Calu3 (cell line): ENCODE results near the gene PDE7B. TPM values are rescaled to one million over a fixed set of nuclear protein-coding genes. Genes with fewer than 3 reads are reported as not detected.

Experiments used
- BruUV-seq: library from RNA; stranded (reverse); fragments of 400-500 nt; replicated peaks from 2 replicates; lab custom pipeline; 2021; lab: Mats Ljungman, UMichigan
- CTCF ChIA-PET: fragments of 300-600 bp; sonication (Branson Sonifier 250); formaldehyde crosslinking; loops from one replicate; lab custom pipeline; 2022; ENCODE audit warnings: antibody characterized with exemption; lab: Charles Lee
- DNase-seq: peaks from one replicate; pipeline ENCODE4 v3.0.0; 2022
- H3K27ac Mint-ChIP-seq: one replicate; pipeline ENCODE4 v1.8.0; 2022; ENCODE audit warnings: mixed read lengths; ENCODE audit not compliant: unreplicated experiment
- H3K27me3 Mint-ChIP-seq: one replicate; pipeline ENCODE4 v1.8.0; 2022; ENCODE audit warnings: mixed read lengths; ENCODE audit not compliant: unreplicated experiment
- H3K36me3 Mint-ChIP-seq: one replicate; pipeline ENCODE4 v1.8.0; 2022; ENCODE audit warnings: mild to moderate bottlenecking, moderate library complexity, mixed read lengths; ENCODE audit not compliant: insufficient read depth, unreplicated experiment
- H3K4me1 Mint-ChIP-seq: one replicate; pipeline ENCODE4 v1.8.0; 2022; ENCODE audit warnings: mild to moderate bottlenecking, low read depth, mixed read lengths; ENCODE audit not compliant: unreplicated experiment
- H3K4me3 Mint-ChIP-seq: one replicate; pipeline ENCODE4 v1.8.0; 2022; ENCODE audit warnings: mild to moderate bottlenecking, low read depth, moderate library complexity, mixed read lengths; ENCODE audit not compliant: unreplicated experiment
- H3K9me3 Mint-ChIP-seq: one replicate; pipeline ENCODE4 v1.8.0; 2022; ENCODE audit warnings: low read depth, mixed read lengths; ENCODE audit not compliant: unreplicated experiment
- intact Hi-C: fragments of 100-400 bp; cut with micrococcal nuclease; formaldehyde crosslinking; loops from one replicate; pipeline ENCODE4 v1.10.0; 2022; ENCODE audit not compliant: unreplicated experiment
- total RNA-seq: library from RNA; stranded (reverse); gene quantifications from 2 replicates; pipeline ENCODE4 v1.2.3, GENCODE V29; 2022
- TF ChIP-seq, protein P1 (sequence below): fragments of 200-600 bp; IDR thresholded peaks from one replicate; pipeline ENCODE4 v1.8.0; 2022; ENCODE audit warnings: antibody characterized with exemption; ENCODE audit not compliant: unreplicated experiment

PDE7B gene
- total RNA-seq, 1 experiment from 2014 or later: 0.09 TPM

DNA sequence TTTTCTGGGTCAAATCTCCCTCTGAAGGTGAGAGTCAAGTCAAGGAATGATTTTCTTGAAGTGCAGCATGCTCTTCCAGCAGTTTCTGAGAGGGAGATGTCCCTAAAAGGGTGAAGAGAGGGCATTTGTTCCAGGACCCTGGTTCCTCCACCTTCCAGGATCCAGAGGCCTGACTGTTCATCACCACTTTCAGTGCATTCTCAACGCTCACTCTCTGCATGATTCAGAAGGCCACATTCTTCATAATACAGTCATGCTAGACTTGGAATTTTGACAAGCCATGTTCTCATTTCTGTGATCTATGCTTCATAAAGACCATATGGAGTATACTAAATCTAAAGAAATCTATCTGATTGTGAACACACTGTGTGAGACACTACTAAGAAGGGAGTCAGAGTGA lies 85.1 kb downstream of the PDE7B start:
- H3K27ac Mint-ChIP-seq: no peak overlapping the region
- BruUV-seq: no TSS peak
- CTCF ChIA-PET: no interaction called here
- intact Hi-C loops: no loop called here
- DNase-seq: no peak
- H3K36me3 Mint-ChIP-seq: no peaks in the 10 kb centered on the region
- H3K4me1 Mint-ChIP-seq: peaks cover 10% of the 10 kb centered on the region
- TF ChIP-seq, protein P1, sequence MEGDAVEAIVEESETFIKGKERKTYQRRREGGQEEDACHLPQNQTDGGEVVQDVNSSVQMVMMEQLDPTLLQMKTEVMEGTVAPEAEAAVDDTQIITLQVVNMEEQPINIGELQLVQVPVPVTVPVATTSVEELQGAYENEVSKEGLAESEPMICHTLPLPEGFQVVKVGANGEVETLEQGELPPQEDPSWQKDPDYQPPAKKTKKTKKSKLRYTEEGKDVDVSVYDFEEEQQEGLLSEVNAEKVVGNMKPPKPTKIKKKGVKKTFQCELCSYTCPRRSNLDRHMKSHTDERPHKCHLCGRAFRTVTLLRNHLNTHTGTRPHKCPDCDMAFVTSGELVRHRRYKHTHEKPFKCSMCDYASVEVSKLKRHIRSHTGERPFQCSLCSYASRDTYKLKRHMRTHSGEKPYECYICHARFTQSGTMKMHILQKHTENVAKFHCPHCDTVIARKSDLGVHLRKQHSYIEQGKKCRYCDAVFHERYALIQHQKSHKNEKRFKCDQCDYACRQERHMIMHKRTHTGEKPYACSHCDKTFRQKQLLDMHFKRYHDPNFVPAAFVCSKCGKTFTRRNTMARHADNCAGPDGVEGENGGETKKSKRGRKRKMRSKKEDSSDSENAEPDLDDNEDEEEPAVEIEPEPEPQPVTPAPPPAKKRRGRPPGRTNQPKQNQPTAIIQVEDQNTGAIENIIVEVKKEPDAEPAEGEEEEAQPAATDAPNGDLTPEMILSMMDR: no peak
- no peak overlapping the region for H3K4me3 Mint-ChIP-seq
- H3K27me3 Mint-ChIP-seq: no peaks in the 10 kb centered on the region
- H3K9me3 Mint-ChIP-seq: no peaks in the 10 kb centered on the region

DNA sequence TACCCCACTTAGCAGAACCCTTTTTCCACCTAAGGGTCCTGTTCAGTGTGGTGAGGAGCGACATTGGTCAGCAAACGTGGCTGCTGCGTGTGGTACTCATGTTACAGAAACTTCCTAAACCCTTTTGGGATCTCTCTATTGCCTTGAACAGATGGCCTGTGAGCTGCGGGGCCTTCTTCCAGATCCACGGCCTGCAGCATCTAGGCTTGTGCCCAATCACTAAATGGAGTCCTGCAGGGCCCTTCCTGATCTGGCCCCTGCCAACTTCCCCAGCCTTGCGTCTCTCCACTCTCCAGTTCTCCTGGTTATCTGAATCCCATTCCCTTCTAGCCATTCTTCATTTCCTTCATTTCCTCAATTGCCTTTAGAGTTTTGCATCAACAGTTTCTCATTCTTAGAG lies 85.6 kb downstream of the PDE7B start:
- Mint-ChIP-seq H3K4me1 (peaks cover 8% of the 10 kb centered on the region), H3K9me3 (no peaks in the 10 kb centered on the region), H3K27me3 (no peaks in the 10 kb centered on the region), H3K4me3 (no peak overlapping the region), H3K36me3 (no peaks in the 10 kb centered on the region), H3K27ac (no peak overlapping the region)
- BruUV-seq: no TSS peak
- CTCF ChIA-PET: interaction anchor here (0.7 kb wide), 1 partner anchor 128 kb away, joined by 3 read pairs; no protein-coding TSS in a partner anchor
- TF ChIP-seq, protein P1: no peak
- intact Hi-C loops: no loop called here
- no peak for DNase-seq

DNA sequence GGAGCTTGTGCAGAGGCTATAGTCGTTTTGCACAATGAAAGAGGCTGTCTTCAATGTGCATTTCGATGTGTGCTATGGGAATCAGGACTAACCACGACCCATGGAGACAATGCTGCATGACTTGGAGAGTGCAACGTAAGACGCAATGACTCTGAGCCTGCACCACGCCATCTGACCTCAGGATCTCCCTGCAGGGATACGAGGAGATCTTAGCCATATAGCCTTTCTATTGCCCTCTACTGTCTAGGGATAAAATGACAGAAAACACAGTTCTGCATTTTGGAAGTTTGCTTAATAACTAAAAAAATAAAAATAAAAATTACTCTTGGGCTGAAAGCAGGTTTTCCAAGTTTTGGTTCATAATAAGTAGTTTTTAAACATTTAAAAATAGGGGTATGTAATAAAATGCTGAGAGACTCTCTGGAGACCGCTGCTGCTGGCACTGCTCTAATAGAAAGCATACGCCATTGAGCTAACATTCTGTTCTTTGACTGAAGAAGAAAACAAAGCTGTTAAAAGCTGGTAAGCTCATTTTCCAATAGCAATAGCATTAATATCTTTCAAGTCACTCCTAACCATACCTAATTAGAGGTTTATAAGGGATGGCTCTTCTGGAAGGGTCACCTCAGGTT lies 87.2 kb downstream of the PDE7B start:
- CTCF ChIA-PET: no interaction called here
- H3K4me1 Mint-ChIP-seq: no peaks in the 10 kb centered on the region
- no peaks in the 10 kb centered on the region for H3K27me3 Mint-ChIP-seq
- no peaks in the 10 kb centered on the region for H3K9me3 Mint-ChIP-seq
- H3K36me3 Mint-ChIP-seq: no peaks in the 10 kb centered on the region
- DNase-seq: no peak
- no TSS peak for BruUV-seq
- intact Hi-C loops: no loop called here
- H3K27ac Mint-ChIP-seq: no peak overlapping the region
- TF ChIP-seq, protein P1: peak; percentile 15
- H3K4me3 Mint-ChIP-seq: no peak overlapping the region

DNA sequence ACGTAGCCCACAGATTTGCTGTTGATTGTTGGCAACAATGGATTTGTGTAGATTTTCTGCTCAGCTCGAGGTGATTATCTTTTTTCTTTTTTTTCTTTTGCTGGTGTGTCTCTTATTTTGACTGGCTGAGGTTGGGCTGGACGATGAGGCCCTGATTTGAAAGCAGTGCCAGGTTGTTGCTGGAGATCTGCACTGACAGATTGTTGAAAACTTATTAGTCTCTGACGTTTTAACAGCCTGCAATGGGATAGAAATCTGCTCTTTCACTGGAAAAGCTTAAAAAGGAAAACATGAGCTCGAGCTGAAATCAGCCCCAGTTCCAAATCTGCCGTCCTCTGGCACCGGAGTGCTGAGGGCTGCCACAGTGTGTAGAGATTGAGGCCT lies 87.7 kb downstream of the PDE7B start:
- Mint-ChIP-seq H3K4me3 (no peak overlapping the region), H3K36me3 (no peaks in the 10 kb centered on the region), H3K27me3 (no peaks in the 10 kb centered on the region), H3K4me1 (no peaks in the 10 kb centered on the region), H3K9me3 (no peaks in the 10 kb centered on the region), H3K27ac (no peak overlapping the region)
- BruUV-seq: no TSS peak
- CTCF ChIA-PET: no interaction called here
- DNase-seq: no peak
- intact Hi-C loops: no loop called here
- TF ChIP-seq, protein P1: no peak
